Measurements from ENCODE around the gene BOD1L1. TPM values are rescaled to one million over a fixed set of nuclear protein-coding genes. Genes with fewer than 3 reads are reported as not detected.

The BOD1L1 gene
- polyA plus RNA-seq, 3 donors: 7.2 to 20.9 (median 13.4) TPM

DNA sequence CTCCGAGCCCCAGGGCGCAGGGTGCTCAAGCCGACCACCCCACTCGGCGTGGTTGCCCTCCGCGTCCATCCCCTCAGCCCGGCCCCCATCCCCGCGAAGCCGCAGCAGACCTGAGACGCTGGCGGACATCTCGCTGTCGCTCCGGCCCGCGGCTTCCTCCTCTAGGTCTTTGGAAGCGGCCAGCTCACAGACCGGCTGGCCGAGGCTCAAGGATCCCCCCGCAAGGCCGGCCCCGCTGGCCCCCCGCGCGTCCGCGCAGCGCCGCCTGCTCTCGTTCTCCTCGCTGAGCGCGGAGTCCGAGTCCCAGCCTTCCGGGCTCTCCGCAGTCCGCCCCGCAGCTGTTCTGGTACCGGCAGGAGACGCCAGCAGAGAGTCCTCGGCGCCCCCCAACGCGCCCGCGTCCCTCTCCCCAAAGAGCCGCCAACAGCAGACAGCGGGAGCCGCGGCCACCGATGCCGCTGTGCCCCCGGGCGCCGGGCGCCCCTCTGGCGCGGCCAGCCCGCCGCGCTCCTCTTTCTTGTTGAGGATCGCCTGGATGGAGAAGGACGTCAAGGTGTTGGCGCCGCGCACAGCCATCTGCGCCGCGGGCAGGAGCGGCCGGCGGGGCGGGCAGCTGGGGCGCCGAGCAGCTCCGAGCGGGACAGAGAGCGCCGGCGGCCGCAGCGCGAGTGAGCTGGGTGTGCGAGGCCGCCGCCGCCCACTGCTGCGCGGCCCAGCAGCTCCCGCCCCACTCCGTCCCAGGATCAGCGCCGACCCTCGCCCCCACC lies 83.5 kb downstream of the BOD1L1 start, which contains the start of gene NKX3-2:
Gene NKX3-2, minus strand, starts transcription at position 670 of the 767 bp plus-strand sequence. Its CDS starts 94 bp downstream, at position 576.
- WGBS, 3 donors: 1% methylated on average over 76 to 96 of the region's 96 CpGs
- no peak within 1 kb of the TSS for H3K27ac ChIP-seq (ENCODE audit: low read depth, low read length)

DNA sequence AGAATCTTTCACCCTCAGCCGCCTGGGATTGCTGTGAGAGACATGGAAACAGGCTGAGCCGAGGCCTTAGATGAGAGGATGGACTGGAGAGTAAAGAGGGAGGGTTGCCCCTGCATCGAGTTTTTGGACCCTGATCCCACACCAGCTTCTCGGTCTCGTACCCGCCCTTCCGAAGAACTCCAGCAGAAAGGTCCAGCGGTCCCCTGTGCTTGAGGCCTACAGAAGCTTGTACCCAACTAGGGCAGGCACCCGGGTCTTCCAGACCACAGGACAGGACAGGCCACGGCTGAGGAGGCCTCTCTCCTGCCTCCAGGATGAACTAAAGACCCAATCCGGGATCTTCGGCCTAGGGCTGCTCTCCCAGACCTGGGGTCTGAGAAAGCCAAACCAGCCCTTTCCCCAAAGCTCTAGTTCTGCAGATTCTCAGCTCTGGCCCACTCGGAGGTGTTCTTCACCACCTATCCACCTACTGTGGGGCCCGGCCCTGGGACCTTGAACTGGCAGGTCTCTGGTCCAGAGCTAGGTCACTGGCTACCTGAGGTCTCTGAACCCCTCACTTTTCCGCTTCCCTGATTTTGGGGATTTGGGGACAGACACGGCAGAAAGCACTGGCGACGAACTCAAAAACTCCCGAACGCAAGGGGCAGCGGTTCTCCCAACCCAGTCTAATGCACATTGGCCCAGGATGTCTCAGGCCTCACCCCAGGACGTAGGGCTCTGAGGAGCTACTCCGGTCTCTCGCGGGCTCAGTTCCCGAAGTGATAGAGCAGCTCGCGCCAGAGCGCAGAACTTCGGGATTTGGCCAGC lies 84.3 kb downstream of the BOD1L1 start:
- H3K27ac ChIP-seq (ENCODE audit: low read depth, low read length): no peak overlapping the region
- 15 to 26% (median 21%) methylated on average over 30 of the region's 30 CpGs for WGBS, 3 donors

DNA sequence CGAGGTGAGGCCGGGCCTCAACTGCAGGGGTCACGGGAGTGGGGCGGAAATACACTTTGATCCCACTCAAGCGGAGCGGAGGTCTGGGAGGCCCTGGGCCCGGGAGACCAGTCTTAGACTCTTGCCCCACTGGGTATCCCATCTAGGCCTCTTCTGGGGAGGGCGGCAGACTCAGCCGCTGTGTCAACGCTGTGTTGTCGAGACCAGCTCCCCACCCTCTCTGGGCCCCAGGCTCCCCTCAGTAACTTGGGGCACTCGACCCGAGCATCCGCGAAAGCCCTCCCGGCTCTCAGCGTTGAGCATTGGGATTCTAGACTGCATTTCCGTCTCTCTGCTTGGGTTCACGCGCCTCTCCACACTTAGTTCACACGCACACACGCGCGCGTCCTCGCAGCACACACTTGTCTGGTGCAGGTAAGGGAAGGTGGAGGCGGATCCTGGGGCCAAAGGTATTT lies 84.9 kb downstream of the BOD1L1 start:
- 16 to 23% (median 22%) methylated on average over 27 of the region's 27 CpGs for WGBS, 3 donors

DNA sequence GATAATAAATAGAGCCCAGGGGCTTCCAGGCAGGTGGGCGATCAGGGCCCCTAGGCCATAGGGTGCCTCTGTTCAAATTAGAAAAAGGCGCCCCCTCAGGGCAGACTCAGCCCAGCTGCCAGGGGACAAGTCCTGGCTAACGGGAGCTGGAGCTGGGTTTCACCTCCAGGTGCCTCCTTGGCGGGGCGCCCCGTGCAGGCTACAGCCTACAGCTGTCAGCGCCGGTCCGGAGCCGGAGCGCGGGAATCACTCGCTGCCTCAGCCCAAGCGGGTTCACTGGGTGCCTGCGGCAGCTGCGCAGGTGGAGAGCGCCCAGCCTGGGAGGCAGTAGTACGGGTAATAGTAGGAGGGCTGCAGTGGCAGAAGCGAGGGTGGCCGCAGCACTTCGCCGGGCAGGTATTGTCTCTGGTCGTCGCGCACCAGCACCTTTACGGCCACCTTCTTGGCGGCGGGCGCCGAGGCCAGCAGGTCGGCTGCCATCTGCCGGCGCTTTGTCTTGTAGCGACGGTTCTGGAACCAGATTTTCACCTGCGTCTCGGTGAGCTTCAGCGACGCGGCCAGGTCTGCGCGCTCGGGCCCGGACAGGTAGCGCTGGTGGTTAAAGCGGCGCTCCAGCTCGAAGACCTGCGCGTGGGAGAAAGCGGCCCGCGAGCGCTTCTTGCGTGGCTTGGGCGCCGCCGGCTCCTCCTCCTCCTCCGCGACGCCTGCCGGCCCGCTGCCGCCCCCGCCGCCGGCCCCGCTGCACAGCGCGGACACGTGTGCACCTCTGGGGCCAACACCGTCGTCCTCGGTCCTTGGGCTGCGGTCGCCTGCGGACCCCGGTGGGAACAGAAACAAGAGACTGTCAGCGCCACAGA lies 85.6 kb downstream of the BOD1L1 start:
- no peak overlapping the region for H3K27ac ChIP-seq (ENCODE audit: low read depth, low read length)
- 4 to 15% (median 10%) methylated on average over 67 to 79 of the region's 79 CpGs for WGBS, 3 donors

More for the DNA sequence above, 84.9 kb downstream of the BOD1L1 start:
- no peak overlapping the region for H3K27ac ChIP-seq (ENCODE audit: low read depth, low read length)

DNA sequence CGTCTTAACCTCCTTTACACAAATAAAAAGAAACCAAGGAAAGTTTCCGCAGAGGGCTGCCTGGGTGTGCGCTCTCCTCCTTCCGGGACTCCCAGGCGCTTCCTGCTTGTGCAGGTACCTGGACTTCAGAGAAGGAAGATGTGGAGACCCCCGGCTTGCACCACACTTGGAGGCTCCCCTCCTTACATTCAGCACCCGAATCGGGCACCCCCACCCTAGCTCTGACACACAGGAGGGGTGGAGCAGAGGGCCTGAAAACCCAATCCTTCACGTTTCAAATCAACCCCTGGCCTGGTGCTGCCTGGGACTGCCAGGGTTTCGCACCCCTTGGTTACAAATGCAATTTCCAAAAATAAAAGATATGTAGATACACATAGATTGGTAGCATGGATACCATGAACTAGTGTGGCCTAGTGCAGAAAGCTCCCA lies 86.3 kb downstream of the BOD1L1 start:
- WGBS, 3 donors: 34 to 44% (median 43%) methylated on average over 10 of the region's 10 CpGs
- H3K27ac ChIP-seq (ENCODE audit: low read depth, low read length): no peak overlapping the region

DNA sequence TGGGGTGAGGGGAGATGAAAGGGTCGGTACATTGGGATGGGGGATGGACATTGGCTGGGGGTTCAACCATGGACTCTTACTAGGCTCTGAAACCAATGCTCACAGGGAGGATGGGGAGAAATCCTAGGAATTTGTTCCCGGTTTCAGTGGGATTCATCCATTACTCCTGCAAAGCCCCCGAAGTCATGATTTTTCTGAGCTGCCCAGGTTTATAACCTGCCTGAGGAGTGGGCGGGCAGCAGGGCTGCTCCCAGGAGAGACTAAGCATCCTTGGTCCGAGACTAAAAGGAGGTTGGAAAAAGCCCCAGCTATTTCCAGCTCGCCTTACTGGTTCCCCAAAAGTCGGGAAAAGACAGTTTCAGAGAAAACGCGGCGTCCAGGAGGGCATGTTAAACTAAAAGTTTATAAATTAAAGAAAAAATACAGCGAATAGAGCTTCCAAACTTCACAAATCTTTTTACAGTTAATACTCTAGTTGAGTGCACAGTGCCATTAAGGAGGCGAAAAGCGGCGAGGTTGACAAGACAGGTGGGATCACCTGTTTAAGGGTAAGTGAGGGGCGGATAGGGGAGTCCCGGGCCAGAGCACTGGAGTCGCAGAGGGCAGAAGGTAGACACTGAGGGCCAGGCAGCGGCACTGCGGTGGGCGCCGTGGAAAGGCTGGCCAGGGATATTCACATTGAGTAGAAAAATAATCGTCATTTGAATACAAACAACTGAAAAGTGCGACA lies 86.9 kb downstream of the BOD1L1 start:
- WGBS, 3 donors: 19 to 44% (median 41%) methylated on average over 23 of the region's 23 CpGs
- H3K27ac ChIP-seq (ENCODE audit: low read depth, low read length): no peak overlapping the region

DNA sequence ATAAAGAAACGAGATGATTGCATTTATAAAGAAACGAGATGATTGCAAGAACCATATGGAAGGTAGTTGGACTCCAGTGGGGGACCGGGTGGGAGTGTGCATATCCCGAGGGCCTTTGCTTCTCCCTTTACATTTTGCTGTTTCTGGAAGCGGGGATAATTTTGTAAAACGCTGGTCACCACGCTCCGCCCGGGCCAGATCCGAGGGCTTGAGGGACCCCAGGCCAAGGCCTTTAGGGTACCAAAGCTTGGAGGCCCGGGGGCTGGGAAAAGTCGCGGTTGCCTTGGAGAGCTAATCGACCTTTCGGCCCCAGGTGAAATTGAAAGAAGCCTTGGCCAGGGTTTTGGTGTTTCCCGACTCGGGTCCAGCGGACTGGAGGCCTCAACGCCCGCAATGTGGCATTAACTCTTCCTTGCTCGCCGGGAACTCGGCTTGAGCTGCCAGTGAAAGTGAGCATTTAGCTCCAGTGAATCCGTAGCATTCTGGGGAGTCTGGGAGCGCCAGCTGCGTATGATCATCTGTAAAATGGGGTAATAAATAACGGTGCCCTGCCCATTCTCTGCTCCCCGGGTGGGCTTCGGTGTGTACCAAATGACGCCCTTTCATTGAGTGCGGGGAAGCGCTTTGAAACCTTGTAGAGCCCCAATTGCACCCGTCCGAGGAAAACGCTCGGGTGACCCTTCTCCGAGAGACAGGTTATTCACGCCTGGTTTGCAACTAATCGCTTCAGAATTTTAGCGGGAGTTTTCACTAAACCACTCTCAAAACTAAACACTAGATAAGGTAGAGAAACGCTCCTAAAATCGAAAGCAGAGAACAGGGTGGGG lies 87.7 kb downstream of the BOD1L1 start:
- H3K27ac ChIP-seq (ENCODE audit: low read depth, low read length): no peak overlapping the region
- 14 to 28% (median 26%) methylated on average over 42 of the region's 42 CpGs for WGBS, 3 donors

DNA sequence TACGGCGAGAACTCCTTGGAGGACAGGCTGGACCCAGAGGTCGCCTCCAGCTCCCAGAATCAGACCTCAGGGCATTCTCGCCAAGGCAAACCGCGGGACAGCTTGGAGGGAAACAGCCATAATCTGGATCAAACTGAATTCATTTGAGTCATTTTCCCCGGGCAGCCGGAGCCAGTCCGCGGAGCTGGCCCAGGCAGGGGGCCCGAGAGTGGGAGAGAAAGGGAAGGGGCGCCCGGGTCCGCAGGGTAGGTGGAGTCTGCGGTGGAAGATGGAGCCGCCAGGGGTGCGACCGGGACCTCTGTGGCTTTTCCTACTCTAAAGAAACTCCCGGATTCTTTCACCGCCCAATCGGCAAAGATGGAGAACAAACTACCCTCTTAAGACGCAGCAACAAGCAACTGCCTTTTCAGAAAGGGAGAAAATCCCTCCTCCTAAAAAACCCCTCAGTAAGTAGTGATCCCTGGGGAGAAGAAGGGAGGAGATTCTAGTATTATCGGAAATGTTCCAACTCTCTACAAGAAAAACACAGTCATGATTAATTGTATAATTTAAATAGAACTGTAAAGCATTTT lies 88.4 kb downstream of the BOD1L1 start:
- H3K27ac ChIP-seq (ENCODE audit: low read depth, low read length): no peak overlapping the region

DNA sequence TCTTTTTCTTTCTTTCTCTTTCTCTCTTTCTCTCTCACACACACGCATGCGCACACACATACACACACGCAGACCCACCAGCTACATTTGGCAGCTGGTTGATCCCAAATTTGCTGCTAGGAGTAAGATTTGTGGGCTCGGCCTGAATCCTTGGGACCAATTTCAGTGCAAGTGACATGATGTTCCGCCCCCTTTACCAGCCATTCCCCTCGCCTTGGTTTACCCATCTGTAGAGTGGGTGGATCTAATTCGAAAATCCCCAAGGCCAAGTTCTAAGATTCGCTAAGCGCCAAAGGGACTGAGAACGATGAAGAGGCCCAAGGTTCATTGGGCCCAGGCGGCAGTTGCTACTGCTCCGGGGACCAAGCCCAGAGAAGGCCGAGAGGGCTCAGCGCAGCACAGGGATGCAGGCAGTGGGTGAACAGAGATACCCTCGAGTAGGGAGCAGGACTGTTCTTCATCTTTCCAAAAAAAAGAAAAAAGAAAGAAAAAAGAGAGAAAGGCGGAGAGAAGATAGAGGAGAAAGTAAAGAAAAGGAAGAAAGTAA lies 89.0 kb downstream of the BOD1L1 start:
- no peak overlapping the region for H3K27ac ChIP-seq (ENCODE audit: low read depth, low read length)
- WGBS, 3 donors: 30 to 41% (median 40%) methylated on average over 16 of the region's 16 CpGs

More for the DNA sequence above, 88.4 kb downstream of the BOD1L1 start:
- 7 to 15% (median 10%) methylated on average over 23 of the region's 23 CpGs for WGBS, 3 donors

DNA sequence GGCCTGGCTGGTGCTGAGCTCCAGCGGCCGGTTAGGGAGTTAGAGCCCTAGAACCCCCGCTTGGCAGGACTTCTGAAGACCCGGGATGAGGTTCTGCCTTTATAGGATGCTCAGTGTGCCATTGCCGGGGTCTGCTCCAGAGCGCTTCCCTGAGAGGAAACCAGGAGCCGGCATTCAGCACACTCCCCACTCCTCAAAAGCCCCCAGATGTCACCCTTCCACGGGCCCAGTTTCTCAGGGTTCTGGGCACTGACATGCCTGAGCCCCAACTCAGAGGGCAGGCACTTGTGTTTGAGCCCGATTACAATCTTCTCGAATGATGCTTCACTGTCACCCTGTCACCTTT lies 89.7 kb downstream of the BOD1L1 start:
- H3K27ac ChIP-seq (ENCODE audit: low read depth, low read length): no peak overlapping the region
- 10 to 36% (median 27%) methylated on average over 10 of the region's 10 CpGs for WGBS, 3 donors

DNA sequence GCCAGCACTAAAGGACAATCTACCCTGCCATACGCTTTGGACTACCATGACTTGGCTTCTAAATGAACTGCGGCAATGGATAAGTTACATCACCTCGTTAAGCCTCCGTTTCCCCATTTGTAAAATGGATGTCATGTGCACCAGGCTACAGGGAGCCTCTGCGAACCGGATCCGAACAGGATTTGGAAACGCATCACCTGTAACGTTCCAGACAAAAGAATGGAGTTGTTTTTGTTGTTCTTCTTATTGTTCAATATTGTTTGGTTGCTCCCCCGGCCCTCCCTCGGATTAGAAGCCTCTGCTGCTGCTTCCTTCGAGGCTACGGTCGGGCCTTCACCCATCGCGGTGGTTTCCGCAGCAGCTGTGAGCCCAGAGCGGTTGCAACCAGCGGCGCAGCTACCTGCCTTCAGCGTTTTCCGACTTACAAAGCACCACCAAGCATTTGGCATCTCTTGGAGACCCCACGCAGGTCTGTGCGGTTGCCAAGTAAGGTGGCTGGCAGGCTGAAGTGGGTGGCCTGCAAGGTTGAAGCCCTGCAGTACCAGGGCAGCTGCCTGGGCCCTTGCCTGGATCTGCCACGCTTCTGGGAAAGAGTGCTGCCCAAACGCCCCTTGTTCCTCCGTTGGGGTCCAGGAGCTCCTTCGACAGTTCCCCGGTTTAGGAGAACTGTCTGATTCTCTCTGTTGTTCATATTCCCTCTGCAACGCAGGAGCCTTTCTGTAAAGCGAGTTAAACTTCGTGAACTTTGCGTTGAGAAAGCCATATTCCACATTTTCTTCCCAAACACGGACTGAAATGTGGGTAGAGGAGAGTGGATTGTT lies 90.3 kb downstream of the BOD1L1 start:
- WGBS, 3 donors: 16 to 41% (median 36%) methylated on average over 34 of the region's 34 CpGs
- no peak overlapping the region for H3K27ac ChIP-seq (ENCODE audit: low read depth, low read length)

DNA sequence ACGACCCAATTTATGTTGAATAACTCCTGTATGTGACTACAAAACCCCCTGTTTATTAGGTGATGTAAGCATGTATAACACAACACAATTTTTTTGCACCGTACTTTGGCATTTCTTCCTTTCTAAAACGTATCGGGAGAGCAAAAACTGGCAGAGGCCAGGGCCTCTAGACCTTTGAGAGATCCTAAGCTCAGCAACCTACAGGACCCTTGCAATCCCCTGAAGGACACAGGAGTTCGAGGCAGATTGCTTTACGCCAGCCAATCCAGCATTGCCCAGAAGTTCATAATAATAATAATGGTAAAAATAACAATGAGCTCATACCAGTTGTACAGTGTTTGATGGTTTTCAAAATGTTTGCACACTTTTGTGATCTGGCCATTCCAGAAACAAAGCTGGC lies 90.9 kb downstream of the BOD1L1 start:
- H3K27ac ChIP-seq (ENCODE audit: low read depth, low read length): no peak overlapping the region
- 28 to 49% (median 46%) methylated on average over 6 of the region's 6 CpGs for WGBS, 3 donors

DNA sequence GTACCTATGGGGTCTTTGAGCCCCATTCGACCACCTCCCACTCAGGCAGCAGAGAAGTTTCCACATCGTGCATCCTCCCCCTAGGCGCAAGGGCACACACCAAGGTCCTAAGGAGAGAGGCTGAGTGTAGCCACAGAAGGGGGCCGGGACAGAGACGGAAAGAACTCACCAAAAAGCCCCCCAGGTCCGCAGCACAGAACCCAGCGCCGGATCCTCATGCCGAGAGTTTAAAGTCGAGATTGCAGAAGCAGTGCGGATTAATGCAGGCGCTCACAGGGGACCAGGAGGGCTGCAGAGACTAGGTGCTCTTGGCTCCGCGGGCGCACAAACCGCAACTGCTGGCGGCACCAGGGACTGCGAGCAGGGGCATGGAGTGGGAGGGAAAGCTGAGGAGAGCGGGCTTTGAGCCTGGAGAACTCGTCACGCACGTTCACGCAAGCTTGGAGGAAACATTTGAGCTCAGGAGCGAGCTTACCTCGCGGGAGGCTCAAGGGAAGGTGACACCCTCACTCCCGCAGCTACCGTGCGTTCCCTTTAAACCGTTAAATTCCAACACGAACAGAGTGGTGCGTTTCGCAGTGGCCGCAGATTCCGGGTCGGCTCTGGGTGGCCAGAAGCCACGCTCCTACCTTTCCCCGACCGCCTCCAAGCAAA lies 91.7 kb downstream of the BOD1L1 start:
- WGBS, 3 donors: 7 to 28% (median 23%) methylated on average over 39 of the region's 39 CpGs

DNA sequence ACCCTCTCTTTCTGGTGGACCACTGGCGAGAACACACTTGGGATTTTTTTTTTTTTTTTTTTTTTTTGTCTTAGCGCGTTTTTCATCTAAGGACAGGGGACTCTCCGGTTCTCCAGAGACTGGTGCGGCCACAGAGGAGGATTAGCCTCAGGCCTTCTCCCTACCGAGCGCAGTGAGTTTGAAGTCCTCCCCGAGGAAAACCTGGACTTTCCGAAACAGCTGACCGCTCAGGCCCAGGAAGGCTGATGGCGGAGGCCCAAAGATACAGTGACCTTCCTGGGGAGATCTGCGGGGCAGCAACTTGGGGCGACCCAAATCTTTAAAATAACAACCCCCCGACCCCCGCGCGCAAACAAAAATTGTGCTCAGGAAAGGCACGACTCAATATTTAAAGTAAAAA lies 92.4 kb downstream of the BOD1L1 start:
- 11 to 39% (median 26%) methylated on average over 18 of the region's 18 CpGs for WGBS, 3 donors
- H3K27ac ChIP-seq (ENCODE audit: low read depth, low read length): no peak overlapping the region

More for the DNA sequence above, 91.7 kb downstream of the BOD1L1 start:
- no peak overlapping the region for H3K27ac ChIP-seq (ENCODE audit: low read depth, low read length)

DNA sequence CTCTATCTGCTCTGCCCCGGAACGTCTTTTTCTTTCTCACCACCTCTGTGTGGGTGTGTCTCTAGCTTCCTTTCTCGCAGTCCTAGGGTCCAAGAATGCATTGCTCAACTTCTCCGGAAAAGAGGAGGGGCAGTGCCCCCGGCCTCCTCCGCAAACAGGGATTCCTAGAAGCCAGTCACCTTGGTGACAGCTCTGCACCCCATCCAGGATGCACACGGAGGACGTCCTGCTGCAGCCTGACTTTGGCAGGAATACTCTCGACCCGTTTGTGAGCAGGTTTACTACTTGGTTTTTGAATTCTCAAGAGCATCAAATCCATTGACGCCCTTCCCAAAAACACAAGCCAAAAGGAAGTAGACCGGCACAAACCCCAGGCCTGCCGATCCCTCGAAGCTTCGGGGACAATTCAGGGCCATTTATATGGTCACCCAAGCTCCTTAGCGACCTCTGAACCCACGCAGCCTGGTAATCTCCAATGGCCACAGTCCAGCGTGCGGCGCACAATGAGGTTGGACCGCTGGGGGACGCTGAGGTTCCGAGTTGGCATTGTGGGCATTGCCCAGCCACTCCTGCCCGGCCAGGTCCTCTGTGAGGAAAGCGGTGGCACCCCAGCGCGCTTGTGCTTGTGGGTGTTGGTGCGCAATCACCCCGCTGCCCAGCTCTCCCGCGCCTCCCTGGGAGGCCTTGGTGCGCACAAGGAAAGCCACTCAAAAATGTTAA lies 93.0 kb downstream of the BOD1L1 start:
- 7 to 24% (median 24%) methylated on average over 32 of the region's 32 CpGs for WGBS, 3 donors
- H3K27ac ChIP-seq (ENCODE audit: low read depth, low read length): no peak overlapping the region

Measured in adipose tissue (tissue), 3 donors.